Measurements from ENCODE around the gene IL21R.
"Not testable (repeated sequence)": the region's sequence is repeated elsewhere in the genome, so short reads cannot be mapped to it uniquely, and the experiment has no call there.

The IL21R gene

GRCh38 chr16:27429981-27430441 is 28.0 kb downstream of the IL21R start:
- no peak overlapping the region for H3K27ac ChIP-seq (ENCODE audit: low read depth, low read length)
- H3K9ac ChIP-seq (ENCODE audit: low read depth, low read length), result no peak overlapping the region
- H3K9me3 ChIP-seq (ENCODE audit: insufficient read depth, low read depth, low read length), result no peaks in the 10 kb centered on the region
- no peaks in the 10 kb centered on the region for H3K27me3 ChIP-seq (ENCODE audit: insufficient read depth, low read length)
- H3K4me3 ChIP-seq (ENCODE audit: low read length), result no peak overlapping the region
- no peaks in the 10 kb centered on the region for H3K36me3 ChIP-seq (ENCODE audit: insufficient read depth, low read length)
- WGBS, result 93% methylated on average over 16 of the region's 16 CpGs
- H3K4me1 ChIP-seq (ENCODE audit: insufficient read depth, low read length), result no peaks in the 10 kb centered on the region

- no peak overlapping the region for H3K4me3 ChIP-seq (ENCODE audit: low read length)
- no peaks in the 10 kb centered on the region for H3K27me3 ChIP-seq (ENCODE audit: insufficient read depth, low read length)
- no peaks in the 10 kb centered on the region for H3K36me3 ChIP-seq (ENCODE audit: insufficient read depth, low read length)
- H3K9me3 ChIP-seq (ENCODE audit: insufficient read depth, low read depth, low read length), result no peaks in the 10 kb centered on the region
- no peak overlapping the region for H3K27ac ChIP-seq (ENCODE audit: low read depth, low read length)
- 97% methylated on average over 7 of the region's 7 CpGs for WGBS
- no peaks in the 10 kb centered on the region for H3K4me1 ChIP-seq (ENCODE audit: insufficient read depth, low read length)
- no peak overlapping the region for H3K9ac ChIP-seq (ENCODE audit: low read depth, low read length)
Measured at GRCh38 chr16:27430512-27430911, 28.5 kb downstream of the IL21R start.

GRCh38 chr16:27430923-27431484 is 29.0 kb downstream of the IL21R start:
- Histone ChIP-seq H3K9ac (ENCODE audit: low read depth, low read length) (no peak overlapping the region), H3K36me3 (ENCODE audit: insufficient read depth, low read length) (no peaks in the 10 kb centered on the region), H3K27ac (ENCODE audit: low read depth, low read length) (no peak overlapping the region), H3K9me3 (ENCODE audit: insufficient read depth, low read depth, low read length) (no peaks in the 10 kb centered on the region), H3K4me3 (ENCODE audit: low read length) (no peak overlapping the region), H3K27me3 (ENCODE audit: insufficient read depth, low read length) (no peaks in the 10 kb centered on the region), H3K4me1 (ENCODE audit: insufficient read depth, low read length) (no peaks in the 10 kb centered on the region)
- WGBS, result 87% methylated on average over 10 of the region's 10 CpGs

- Histone ChIP-seq H3K27ac (ENCODE audit: low read depth, low read length) (no peak overlapping the region), H3K27me3 (ENCODE audit: insufficient read depth, low read length) (no peaks in the 10 kb centered on the region), H3K4me3 (ENCODE audit: low read length) (no peak overlapping the region), H3K9ac (ENCODE audit: low read depth, low read length) (no peak overlapping the region), H3K36me3 (ENCODE audit: insufficient read depth, low read length) (no peaks in the 10 kb centered on the region), H3K4me1 (ENCODE audit: insufficient read depth, low read length) (no peaks in the 10 kb centered on the region), H3K9me3 (ENCODE audit: insufficient read depth, low read depth, low read length) (no peaks in the 10 kb centered on the region)
- 85% methylated on average over 15 of the region's 15 CpGs for WGBS
Measured at GRCh38 chr16:27431773-27432532, 30.0 kb downstream of the IL21R start.

GRCh38 chr16:27432558-27432957 is 30.6 kb downstream of the IL21R start:
- Histone ChIP-seq H3K9me3 (ENCODE audit: insufficient read depth, low read depth, low read length) (no peaks in the 10 kb centered on the region), H3K27me3 (ENCODE audit: insufficient read depth, low read length) (no peaks in the 10 kb centered on the region), H3K4me1 (ENCODE audit: insufficient read depth, low read length) (no peaks in the 10 kb centered on the region), H3K36me3 (ENCODE audit: insufficient read depth, low read length) (no peaks in the 10 kb centered on the region), H3K9ac (ENCODE audit: low read depth, low read length) (no peak overlapping the region), H3K27ac (ENCODE audit: low read depth, low read length) (no peak overlapping the region), H3K4me3 (ENCODE audit: low read length) (no peak overlapping the region)
- 79% methylated on average over 6 of the region's 6 CpGs for WGBS

- not testable (repeated sequence) for H3K4me1 ChIP-seq (ENCODE audit: insufficient read depth, low read length); H3K9ac ChIP-seq (ENCODE audit: low read depth, low read length); H3K27me3 ChIP-seq (ENCODE audit: insufficient read depth, low read length); H3K4me3 ChIP-seq (ENCODE audit: low read length); H3K36me3 ChIP-seq (ENCODE audit: insufficient read depth, low read length); H3K9me3 ChIP-seq (ENCODE audit: insufficient read depth, low read depth, low read length); H3K27ac ChIP-seq (ENCODE audit: low read depth, low read length)
- 87% methylated on average over 5 of the region's 5 CpGs for WGBS
Measured at GRCh38 chr16:27433191-27433590, 31.2 kb downstream of the IL21R start.

- H3K4me3 ChIP-seq (ENCODE audit: low read length), result no peak overlapping the region
- H3K27me3 ChIP-seq (ENCODE audit: insufficient read depth, low read length), result no peaks in the 10 kb centered on the region
- H3K4me1 ChIP-seq (ENCODE audit: insufficient read depth, low read length), result no peaks in the 10 kb centered on the region
- H3K9me3 ChIP-seq (ENCODE audit: insufficient read depth, low read depth, low read length), result no peaks in the 10 kb centered on the region
- H3K27ac ChIP-seq (ENCODE audit: low read depth, low read length), result no peak overlapping the region
- WGBS, result 92% methylated on average over 8 of the region's 8 CpGs
- H3K9ac ChIP-seq (ENCODE audit: low read depth, low read length), result no peak overlapping the region
- no peaks in the 10 kb centered on the region for H3K36me3 ChIP-seq (ENCODE audit: insufficient read depth, low read length)
Measured at GRCh38 chr16:27433636-27434035, 31.7 kb downstream of the IL21R start.

GRCh38 chr16:27434141-27435051 is 32.4 kb downstream of the IL21R start:
- Histone ChIP-seq H3K9ac (ENCODE audit: low read depth, low read length) (no peak overlapping the region), H3K27me3 (ENCODE audit: insufficient read depth, low read length) (no peaks in the 10 kb centered on the region), H3K27ac (ENCODE audit: low read depth, low read length) (no peak overlapping the region), H3K9me3 (ENCODE audit: insufficient read depth, low read depth, low read length) (no peaks in the 10 kb centered on the region), H3K36me3 (ENCODE audit: insufficient read depth, low read length) (no peaks in the 10 kb centered on the region), H3K4me3 (ENCODE audit: low read length) (no peak overlapping the region), H3K4me1 (ENCODE audit: insufficient read depth, low read length) (no peaks in the 10 kb centered on the region)
- 94% methylated on average over 16 of the region's 16 CpGs for WGBS

- not testable (repeated sequence) for H3K36me3 ChIP-seq (ENCODE audit: insufficient read depth, low read length); H3K4me1 ChIP-seq (ENCODE audit: insufficient read depth, low read length); H3K27me3 ChIP-seq (ENCODE audit: insufficient read depth, low read length); H3K9me3 ChIP-seq (ENCODE audit: insufficient read depth, low read depth, low read length); H3K9ac ChIP-seq (ENCODE audit: low read depth, low read length); H3K27ac ChIP-seq (ENCODE audit: low read depth, low read length); H3K4me3 ChIP-seq (ENCODE audit: low read length)
- 93% methylated on average over 5 of the region's 5 CpGs for WGBS
Measured at GRCh38 chr16:27435146-27435545, 33.2 kb downstream of the IL21R start.

- no peak overlapping the region for H3K9ac ChIP-seq (ENCODE audit: low read depth, low read length)
- no peaks in the 10 kb centered on the region for H3K9me3 ChIP-seq (ENCODE audit: insufficient read depth, low read depth, low read length)
- H3K4me3 ChIP-seq (ENCODE audit: low read length), result no peak overlapping the region
- no peaks in the 10 kb centered on the region for H3K4me1 ChIP-seq (ENCODE audit: insufficient read depth, low read length)
- WGBS, result 93% methylated on average over 8 of the region's 8 CpGs
- H3K27ac ChIP-seq (ENCODE audit: low read depth, low read length), result no peak overlapping the region
- no peaks in the 10 kb centered on the region for H3K27me3 ChIP-seq (ENCODE audit: insufficient read depth, low read length)
- no peaks in the 10 kb centered on the region for H3K36me3 ChIP-seq (ENCODE audit: insufficient read depth, low read length)
Measured at GRCh38 chr16:27436065-27436464, 34.1 kb downstream of the IL21R start.

Measured in HUES64 (cell line).